ENCODE results near the gene ZSCAN4.

- no peak for TF ChIP-seq YY1 (IDR thresholded peaks at IDR 0.05; ENCODE audit: insufficient read depth, insufficient read length)
- TF ChIP-seq ZNF274 (IDR thresholded peaks at IDR 0.05; ENCODE audit: low read depth, low read length) = no peak
- TF ChIP-seq SUZ12 (IDR thresholded peaks at IDR 0.05; ENCODE audit: extremely low read depth, insufficient read depth, insufficient read length) = no peak
Observed at GRCh38 chr19:57632987-57633831, 35.5 kb upstream of the ZSCAN4 start, which contains the start of gene ZNF211.

All from NT2/D1 (cell line).